HepG2 (cell line): ENCODE data around the gene ZNF652. TPM values are rescaled to one million over a fixed set of nuclear protein-coding genes. Genes with fewer than 3 reads are reported as not detected.

Experiments
- ATAC-seq: fragments of 200-7000 bp; cut with Tn5 transposase; 3 replicates; pipeline ENCODE4 v1.9.1; 2020; ENCODE audit warnings: mild to moderate bottlenecking, moderate library complexity
- BruUV-seq: library from RNA; stranded (reverse); fragments of 400-500 nt; replicated peaks from 2 replicates; lab custom pipeline; 2021; lab: Mats Ljungman, UMichigan
- CTCF ChIA-PET: fragments of 300-600 bp; formaldehyde crosslinking; extraction: SDS; loops from one replicate; lab custom pipeline; 2021; ENCODE audit warnings: low total read pairs, inconsistent platforms, low intra/inter-chr PET ratio; lab: Yijun Ruan, JAX
- POLR2A ChIA-PET: fragments of 350-600 bp; sonication (Branson Sonifier 250); formaldehyde crosslinking; loops from one replicate; lab custom pipeline; 2020; ENCODE audit warnings: antibody characterized with exemption, inconsistent platforms; lab: Yijun Ruan, JAX
- DNase-seq: peaks from one replicate; pipeline ENCODE4 v3.0.0-alpha.2; 2015; ENCODE audit warnings: low spot score
- FAIRE-seq: peaks from 3 replicates; lab custom pipeline; 2011; peaks lifted over from hg19 to GRCh38; lab: Jason Lieb, UNC
- H2AFZ ChIP-seq: one replicate; pipeline ENCODE4 v1.6.1; 2011; ENCODE audit warnings: low read length, inconsistent platforms
- H3K27ac ChIP-seq: fragments of 300-600 bp; 3 replicates; pipeline ENCODE4 v1.8.0; 2011; ENCODE audit warnings: mixed run types, mild to moderate bottlenecking, mixed read lengths, low read length, inconsistent platforms; ENCODE audit not compliant: insufficient read depth; ENCODE audit errors: extremely low read length
- H3K27me3 ChIP-seq, 2 experiments: fragments of 200-600 bp in 1 of 2; 2 replicates in 1 of 2; 3 replicates in 1 of 2; pipeline versions ENCODE4 v1.6.0 to v1.8.0; 2011; ENCODE audit warnings: low read length in 2 of 2, mild to moderate bottlenecking in 2 of 2, moderate library complexity in 2 of 2, inconsistent platforms in 1 of 2; ENCODE audit not compliant: insufficient read depth in 2 of 2, control insufficient read depth in 1 of 2
- H3K36me3 ChIP-seq, 2 experiments: fragments of 200-600 bp in 1 of 2; replicated peaks in 1 of 2; 2 replicates in 1 of 2; 3 replicates in 1 of 2; pipeline versions ENCODE4 v1.5.1 to v1.8.0; 2011; ENCODE audit warnings: low read length in 2 of 2, inconsistent platforms in 1 of 2; ENCODE audit not compliant: insufficient read depth in 2 of 2, control insufficient read depth in 1 of 2
- H3K4me1 ChIP-seq: 2 replicates; pipeline ENCODE4 v1.5.1; 2012; ENCODE audit warnings: low read length, inconsistent platforms; ENCODE audit not compliant: insufficient read depth
- H3K4me2 ChIP-seq: 2 replicates; pipeline ENCODE4 v1.6.0; 2011; ENCODE audit warnings: low read depth, low read length, inconsistent platforms
- H3K4me3 ChIP-seq, 3 experiments: fragments of 200-600 bp in 1 of 3; sonication (generic), shearing (Covaris generic) in 1 of 3; replicated peaks in 1 of 3; 2 replicates each; pipeline ENCODE4 v1.5.1; 2011 to 2016; ENCODE audit warnings: low read length in 3 of 3, inconsistent platforms in 2 of 3, low read depth in 2 of 3, mild to moderate bottlenecking in 2 of 3, control low read depth in 1 of 3, mixed read lengths in 1 of 3; ENCODE audit not compliant: insufficient read depth in 1 of 3
- H3K79me2 ChIP-seq: one replicate; pipeline ENCODE4 v1.6.1; 2011; ENCODE audit warnings: low read length, inconsistent platforms; ENCODE audit not compliant: insufficient read depth
- H3K9ac ChIP-seq: 2 replicates; pipeline ENCODE4 v1.6.0; 2011; ENCODE audit warnings: mild to moderate bottlenecking, low read depth, low read length, inconsistent platforms; ENCODE audit not compliant: insufficient read depth
- H3K9me3 ChIP-seq: 2 replicates; pipeline ENCODE4 v1.5.1; 2012; ENCODE audit warnings: mild to moderate bottlenecking, low read length
- H4K20me1 ChIP-seq: 2 replicates; pipeline ENCODE4 v1.6.0; 2011; ENCODE audit warnings: inconsistent platforms, mild to moderate bottlenecking, low read length, moderate library complexity; ENCODE audit not compliant: insufficient read depth
- CAMTA2 ChIP-seq: sonication (generic); formaldehyde crosslinking; IDR thresholded peaks from 2 replicates; pipeline ENCODE4 v1.4.0; 2020; ENCODE audit warnings: mild to moderate bottlenecking, missing genetic modification reagents, borderline replicate concordance
- MAZ ChIP-seq, 2 experiments: sonication (generic) in 1 of 2; formaldehyde crosslinking in 1 of 2; IDR thresholded peaks; 2 replicates each; pipeline versions ENCODE4 v1.5.0 to v1.6.1; 2012 to 2020; ENCODE audit warnings: low read depth in 2 of 2, mild to moderate bottlenecking in 2 of 2, borderline replicate concordance in 1 of 2, improper control_type of control experiment in 1 of 2, low read length in 1 of 2, missing genetic modification reagents in 1 of 2, moderate library complexity in 1 of 2
- MXI1 ChIP-seq: IDR thresholded peaks from 3 replicates; pipeline ENCODE4 v1.6.1; 2012; ENCODE audit warnings: low read depth, low read length, inconsistent platforms, borderline replicate concordance
- POGZ ChIP-seq: sonication (generic); formaldehyde crosslinking; IDR thresholded peaks from 2 replicates; pipeline ENCODE4 v1.4.0; 2020; ENCODE audit warnings: mild to moderate bottlenecking, missing genetic modification reagents
- ZNF136 ChIP-seq: sonication (generic); formaldehyde crosslinking; IDR thresholded peaks from 2 replicates; pipeline ENCODE4 v1.8.1; 2022; ENCODE audit warnings: low read depth, mild to moderate bottlenecking, moderate library complexity, missing genetic modification reagents
- ZNF501 ChIP-seq: sonication (generic); formaldehyde crosslinking; IDR thresholded peaks from 2 replicates; pipeline ENCODE4 v1.5.1; 2020; ENCODE audit warnings: mild to moderate bottlenecking, moderate library complexity, missing genetic modification reagents
- ZNF547 ChIP-seq: sonication (generic); formaldehyde crosslinking; IDR thresholded peaks from 2 replicates; pipeline ENCODE4 v1.5.1; 2020; ENCODE audit warnings: mild to moderate bottlenecking, missing genetic modification reagents
- WGBS: methylation state at CpG from one replicate; pipeline ENCODE4 v1.1.6; 2017; ENCODE audit warnings: low lambda C conversion rate; 5-methylcytosine and 5-hydroxymethylcytosine counted together
- in situ Hi-C: cut with HindIII; loops from 2 replicates; pipeline ENCODE4 v1.10.0; 2017; ENCODE audit warnings: low pct_unique_long_range_greater_than_20kb; ENCODE audit not compliant: extremely low pct_ligation_motif_present
- intact Hi-C: fragments of 100-400 bp; cut with micrococcal nuclease; formaldehyde crosslinking; loops from one replicate; pipeline ENCODE4 v1.10.0; 2022; ENCODE audit not compliant: unreplicated experiment
- polyA plus RNA-seq, 8 experiments: library from polyadenylated mRNA; depleted of rRNA in 3 of 8; stranded (reverse) in 7 of 8; unstranded in 1 of 8; fragments of >200 nt; fragmentation: Illumina TruSeq in 4 of 8; extraction: Trizol in 4 of 8; gene quantifications; 2 replicates each; pipeline versions ENCODE4 v1.2.1 to v1.2.3, GENCODE V29; 2011 to 2016; ENCODE audit warnings: low read depth in 4 of 8, missing spikeins in 1 of 8, mixed read lengths in 1 of 8; ENCODE audit not compliant: insufficient read depth in 1 of 8
- total RNA-seq, 5 experiments: library from RNA; depleted of rRNA; stranded (reverse); fragments of >200 nt; fragmentation: Illumina TruSeq; extraction: Trizol; gene quantifications; 2 replicates each; pipeline ENCODE4 v1.2.3, GENCODE V29; 2016; ENCODE audit warnings: low read depth in 1 of 5
- TF ChIP-seq, protein P1 (sequence below): sonication (generic); formaldehyde crosslinking; IDR thresholded peaks from 2 replicates; pipeline ENCODE4 v1.9.0; 2021; ENCODE audit warnings: missing genetic modification reagents, mild to moderate bottlenecking, borderline replicate concordance
- TF ChIP-seq, protein P2 (sequence below): IDR thresholded peaks from 2 replicates; pipeline ENCODE4 v1.4.0; 2020; ENCODE audit warnings: mild to moderate bottlenecking, missing genetic modification reagents
- TF ChIP-seq, protein P3 (sequence below): sonication (generic); formaldehyde crosslinking; IDR thresholded peaks from 2 replicates; pipeline ENCODE4 v1.4.0; 2020; ENCODE audit warnings: missing genetic modification reagents, borderline replicate concordance

The ZNF652 gene
- total and polyA plus RNA-seq, 2 of the 13 experiments (the other 11 are each of a cell fraction or from before 2014, with no cell fraction given): 16.2 to 30.2 TPM

DNA sequence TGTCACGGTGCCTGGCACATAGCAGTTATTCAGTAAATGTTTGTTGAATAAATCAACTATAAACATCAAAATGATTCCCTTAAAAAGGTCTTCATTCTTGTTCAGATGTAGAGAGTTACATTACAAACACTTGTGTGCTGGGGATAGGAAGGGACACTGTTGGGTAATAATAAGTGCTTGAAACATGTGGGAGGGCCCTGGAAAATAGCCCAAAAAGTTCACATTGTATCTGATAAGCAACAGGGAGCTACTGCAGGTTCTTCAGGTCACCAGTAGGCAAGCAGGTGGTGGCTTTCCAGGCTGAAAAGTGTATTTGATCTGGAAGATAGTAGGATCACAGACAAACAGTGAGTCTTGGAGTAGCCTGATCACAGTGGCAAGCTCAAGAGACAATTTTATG is 19.0 kb upstream of the ZNF652 start:
- Histone ChIP-seq H3K4me1 (peaks cover 22% of the 10 kb centered on the region), H4K20me1 (no peaks in the 10 kb centered on the region), H3K9me3 (no peaks in the 10 kb centered on the region), H3K36me3 (no peaks in the 10 kb centered on the region), H3K9ac (no peak overlapping the region), H3K27ac (no peak overlapping the region), H3K27me3 (no peaks in the 10 kb centered on the region; a peak in 2 of 5 replicates), H3K79me2 (no peaks in the 10 kb centered on the region), H3K4me3 (no peak overlapping the region), H2AFZ (no peak overlapping the region), H3K4me2 (no peak overlapping the region)
- CTCF ChIA-PET: no interaction called here
- no TSS peak for BruUV-seq
- no peak for DNase-seq
- no peak for ATAC-seq
- TF ChIP-seq MXI1 (no peak), MAZ (IDR thresholded peaks at IDR 0.05; ENCODE audit: borderline replicate concordance, low read depth, low read length) (no peak), MAZ (CRISPR knock-in tag; IDR thresholded peaks at IDR 0.05; ENCODE audit: low read depth) (no peak)
- intact Hi-C loops: no loop called here
- POLR2A ChIA-PET: interaction anchor here (1.0 to 1.9 kb wide), 2 partner anchors 8 to 10 kb away, joined by 4 to 5 read pairs; no protein-coding TSS in a partner anchor
- WGBS: 5% methylated on average over 1 of the region's 1 CpG
- FAIRE-seq: no peak
- in situ Hi-C loops: no loop called here

DNA sequence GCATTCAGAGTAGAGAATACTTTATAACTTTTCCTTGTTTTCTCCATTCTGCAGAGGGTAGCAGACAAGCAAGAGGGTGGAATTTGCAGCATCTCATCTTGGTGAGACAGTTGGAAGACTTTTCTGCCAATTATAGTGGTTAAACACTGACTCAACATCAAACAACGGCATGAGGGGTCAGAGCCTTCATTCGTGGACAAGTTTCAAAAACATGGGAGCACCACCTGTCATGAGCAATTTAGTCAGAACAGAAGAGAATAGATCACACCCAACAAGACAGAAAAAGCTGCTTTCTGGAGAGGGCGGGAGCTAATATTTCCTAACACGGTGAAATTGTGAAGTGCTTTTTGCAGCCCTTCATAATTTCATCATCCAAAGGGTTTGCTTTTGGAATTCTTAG is 17.9 kb upstream of the ZNF652 start:
- H4K20me1 ChIP-seq: no peaks in the 10 kb centered on the region
- no peak overlapping the region for H3K4me3 ChIP-seq
- FAIRE-seq (no peak), ATAC-seq (no peak), DNase-seq (no peak)
- no peaks in the 10 kb centered on the region; a peak in 2 of 5 replicates for H3K27me3 ChIP-seq
- intact Hi-C loops (no loop called here), in situ Hi-C loops (no loop called here)
- no peak overlapping the region for H3K27ac ChIP-seq
- no peak overlapping the region for H3K4me2 ChIP-seq
- WGBS: 18% methylated on average over 4 of the region's 4 CpGs
- H3K9ac ChIP-seq: no peak overlapping the region
- no peaks in the 10 kb centered on the region for H3K36me3 ChIP-seq
- ChIA-PET CTCF (no interaction called here), POLR2A (interaction anchor here (1.0 to 1.9 kb wide), 2 partner anchors 9 to 11 kb away, joined by 4 to 5 read pairs; no protein-coding TSS in a partner anchor)
- H2AFZ ChIP-seq: no peak overlapping the region
- H3K4me1 ChIP-seq: peaks cover 16% of the 10 kb centered on the region; the same call in 1 of the 2 replicates
- H3K79me2 ChIP-seq: no peaks in the 10 kb centered on the region
- no peaks in the 10 kb centered on the region for H3K9me3 ChIP-seq
- no TSS peak for BruUV-seq
- TF ChIP-seq ZNF501 (no peak), CAMTA2 (CRISPR knock-in tag) (no peak), ZNF547 (CRISPR knock-in tag) (no peak), POGZ (CRISPR knock-in tag) (no peak), ZNF136 (CRISPR knock-in tag) (no peak)
- TF ChIP-seq, protein P1, sequence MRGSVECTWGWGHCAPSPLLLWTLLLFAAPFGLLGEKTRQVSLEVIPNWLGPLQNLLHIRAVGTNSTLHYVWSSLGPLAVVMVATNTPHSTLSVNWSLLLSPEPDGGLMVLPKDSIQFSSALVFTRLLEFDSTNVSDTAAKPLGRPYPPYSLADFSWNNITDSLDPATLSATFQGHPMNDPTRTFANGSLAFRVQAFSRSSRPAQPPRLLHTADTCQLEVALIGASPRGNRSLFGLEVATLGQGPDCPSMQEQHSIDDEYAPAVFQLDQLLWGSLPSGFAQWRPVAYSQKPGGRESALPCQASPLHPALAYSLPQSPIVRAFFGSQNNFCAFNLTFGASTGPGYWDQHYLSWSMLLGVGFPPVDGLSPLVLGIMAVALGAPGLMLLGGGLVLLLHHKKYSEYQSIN: no peak
- TF ChIP-seq, protein P2, sequence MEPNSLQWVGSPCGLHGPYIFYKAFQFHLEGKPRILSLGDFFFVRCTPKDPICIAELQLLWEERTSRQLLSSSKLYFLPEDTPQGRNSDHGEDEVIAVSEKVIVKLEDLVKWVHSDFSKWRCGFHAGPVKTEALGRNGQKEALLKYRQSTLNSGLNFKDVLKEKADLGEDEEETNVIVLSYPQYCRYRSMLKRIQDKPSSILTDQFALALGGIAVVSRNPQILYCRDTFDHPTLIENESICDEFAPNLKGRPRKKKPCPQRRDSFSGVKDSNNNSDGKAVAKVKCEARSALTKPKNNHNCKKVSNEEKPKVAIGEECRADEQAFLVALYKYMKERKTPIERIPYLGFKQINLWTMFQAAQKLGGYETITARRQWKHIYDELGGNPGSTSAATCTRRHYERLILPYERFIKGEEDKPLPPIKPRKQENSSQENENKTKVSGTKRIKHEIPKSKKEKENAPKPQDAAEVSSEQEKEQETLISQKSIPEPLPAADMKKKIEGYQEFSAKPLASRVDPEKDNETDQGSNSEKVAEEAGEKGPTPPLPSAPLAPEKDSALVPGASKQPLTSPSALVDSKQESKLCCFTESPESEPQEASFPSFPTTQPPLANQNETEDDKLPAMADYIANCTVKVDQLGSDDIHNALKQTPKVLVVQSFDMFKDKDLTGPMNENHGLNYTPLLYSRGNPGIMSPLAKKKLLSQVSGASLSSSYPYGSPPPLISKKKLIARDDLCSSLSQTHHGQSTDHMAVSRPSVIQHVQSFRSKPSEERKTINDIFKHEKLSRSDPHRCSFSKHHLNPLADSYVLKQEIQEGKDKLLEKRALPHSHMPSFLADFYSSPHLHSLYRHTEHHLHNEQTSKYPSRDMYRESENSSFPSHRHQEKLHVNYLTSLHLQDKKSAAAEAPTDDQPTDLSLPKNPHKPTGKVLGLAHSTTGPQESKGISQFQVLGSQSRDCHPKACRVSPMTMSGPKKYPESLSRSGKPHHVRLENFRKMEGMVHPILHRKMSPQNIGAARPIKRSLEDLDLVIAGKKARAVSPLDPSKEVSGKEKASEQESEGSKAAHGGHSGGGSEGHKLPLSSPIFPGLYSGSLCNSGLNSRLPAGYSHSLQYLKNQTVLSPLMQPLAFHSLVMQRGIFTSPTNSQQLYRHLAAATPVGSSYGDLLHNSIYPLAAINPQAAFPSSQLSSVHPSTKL (CRISPR knock-in tag): no peak
- TF ChIP-seq, protein P3, sequence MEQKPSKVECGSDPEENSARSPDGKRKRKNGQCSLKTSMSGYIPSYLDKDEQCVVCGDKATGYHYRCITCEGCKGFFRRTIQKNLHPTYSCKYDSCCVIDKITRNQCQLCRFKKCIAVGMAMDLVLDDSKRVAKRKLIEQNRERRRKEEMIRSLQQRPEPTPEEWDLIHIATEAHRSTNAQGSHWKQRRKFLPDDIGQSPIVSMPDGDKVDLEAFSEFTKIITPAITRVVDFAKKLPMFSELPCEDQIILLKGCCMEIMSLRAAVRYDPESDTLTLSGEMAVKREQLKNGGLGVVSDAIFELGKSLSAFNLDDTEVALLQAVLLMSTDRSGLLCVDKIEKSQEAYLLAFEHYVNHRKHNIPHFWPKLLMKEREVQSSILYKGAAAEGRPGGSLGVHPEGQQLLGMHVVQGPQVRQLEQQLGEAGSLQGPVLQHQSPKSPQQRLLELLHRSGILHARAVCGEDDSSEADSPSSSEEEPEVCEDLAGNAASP (CRISPR knock-in tag): no peak
